KOPT-K1 (cell line): ENCODE results near the gene TPH1.

Experiments used
- H3K27ac ChIP-seq: fragments of 200-600 bp; sonication (generic); 2 replicates; pipeline ENCODE4 v1.5.1; 2016; ENCODE audit warnings: antibody characterized with exemption, mild to moderate bottlenecking, low read depth, low read length; ENCODE audit not compliant: poor library complexity, severe bottlenecking
- H3K36me3 ChIP-seq: fragments of 200-600 bp; sonication (generic); 2 replicates; pipeline ENCODE4 v1.5.1; 2017; ENCODE audit warnings: antibody characterized with exemption, mild to moderate bottlenecking, low read length, moderate library complexity; ENCODE audit not compliant: insufficient read depth
- H3K9me3 ChIP-seq: fragments of 200-600 bp; sonication (generic); 2 replicates; pipeline ENCODE4 v1.5.1; 2017; ENCODE audit warnings: antibody characterized with exemption, low read length, mild to moderate bottlenecking; ENCODE audit not compliant: insufficient read depth, poor library complexity, severe bottlenecking

The TPH1 gene

DNA sequence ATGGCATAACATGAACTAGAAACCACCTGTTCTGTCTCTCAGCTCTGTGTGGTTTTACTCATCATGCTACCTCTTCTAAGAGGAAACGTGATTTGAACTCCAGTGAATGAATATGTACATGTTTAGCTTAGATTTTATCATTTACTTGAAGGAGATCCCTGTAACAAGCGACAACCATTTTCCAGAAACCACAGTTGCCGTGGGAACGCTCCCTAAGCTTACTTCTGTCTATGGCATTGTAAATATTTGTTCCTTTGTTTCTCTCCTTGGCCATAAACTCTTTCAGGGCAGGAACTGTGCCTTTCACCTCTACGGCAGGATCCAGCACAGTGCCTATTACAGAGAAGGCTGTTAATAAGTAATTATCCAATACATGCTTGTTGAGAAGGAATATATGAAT, 17.1 kb upstream of the TPH1 start:
- H3K9me3 ChIP-seq = no peaks in the 10 kb centered on the region
- no peaks in the 10 kb centered on the region for H3K36me3 ChIP-seq
- H3K27ac ChIP-seq = no peak overlapping the region

DNA sequence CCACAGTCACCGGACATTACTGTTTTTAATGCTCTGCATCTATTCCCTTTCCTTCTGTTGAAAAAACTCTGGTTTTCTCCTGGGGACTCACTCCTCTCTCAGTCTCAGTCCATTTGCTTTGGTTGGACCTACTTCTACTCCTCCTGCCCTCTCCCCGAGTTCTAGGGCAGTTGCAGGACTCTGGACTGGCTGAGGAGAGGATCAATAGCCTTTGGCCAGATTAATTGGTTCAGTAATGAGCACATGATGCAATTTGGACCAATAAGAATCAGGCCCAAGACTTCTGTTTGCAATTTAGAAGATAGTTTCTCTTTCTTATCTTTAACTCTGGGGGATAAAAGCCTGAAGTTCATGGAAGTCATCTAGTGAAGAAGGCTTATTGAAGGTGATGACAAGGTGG, 15.3 kb upstream of the TPH1 start:
- no peaks in the 10 kb centered on the region for H3K9me3 ChIP-seq
- no peak overlapping the region for H3K27ac ChIP-seq
- H3K36me3 ChIP-seq = no peaks in the 10 kb centered on the region

DNA sequence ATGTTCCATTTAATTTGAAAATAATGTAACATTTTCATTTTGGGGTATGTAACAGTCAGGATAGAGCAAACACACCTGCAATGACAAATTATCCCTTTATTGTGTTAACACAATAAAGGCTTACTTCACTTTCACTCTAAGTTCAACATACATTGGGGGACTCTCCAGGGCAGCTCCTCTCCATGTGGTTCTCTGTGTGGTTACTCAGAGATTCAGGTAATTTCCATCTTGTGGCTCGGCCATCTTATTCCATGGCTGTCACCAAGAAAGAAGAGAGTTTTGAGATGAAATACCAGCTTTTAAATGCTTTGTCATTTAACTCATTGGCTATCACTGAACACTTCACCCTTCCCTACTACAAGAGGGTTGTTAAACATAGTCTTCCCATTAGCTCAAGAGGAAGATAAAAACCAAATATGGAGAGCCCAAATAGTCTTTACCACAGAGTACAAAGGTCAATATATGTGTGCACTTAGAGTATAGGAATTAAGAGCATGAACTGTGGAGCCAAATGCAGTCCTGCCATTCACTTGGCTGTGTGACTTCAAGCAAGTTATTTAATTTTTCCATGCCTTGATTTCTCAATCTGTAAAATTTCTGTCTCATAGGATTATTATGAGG, 10.6 kb upstream of the TPH1 start:
- Histone ChIP-seq H3K9me3 (no peaks in the 10 kb centered on the region), H3K27ac (no peak overlapping the region)

DNA sequence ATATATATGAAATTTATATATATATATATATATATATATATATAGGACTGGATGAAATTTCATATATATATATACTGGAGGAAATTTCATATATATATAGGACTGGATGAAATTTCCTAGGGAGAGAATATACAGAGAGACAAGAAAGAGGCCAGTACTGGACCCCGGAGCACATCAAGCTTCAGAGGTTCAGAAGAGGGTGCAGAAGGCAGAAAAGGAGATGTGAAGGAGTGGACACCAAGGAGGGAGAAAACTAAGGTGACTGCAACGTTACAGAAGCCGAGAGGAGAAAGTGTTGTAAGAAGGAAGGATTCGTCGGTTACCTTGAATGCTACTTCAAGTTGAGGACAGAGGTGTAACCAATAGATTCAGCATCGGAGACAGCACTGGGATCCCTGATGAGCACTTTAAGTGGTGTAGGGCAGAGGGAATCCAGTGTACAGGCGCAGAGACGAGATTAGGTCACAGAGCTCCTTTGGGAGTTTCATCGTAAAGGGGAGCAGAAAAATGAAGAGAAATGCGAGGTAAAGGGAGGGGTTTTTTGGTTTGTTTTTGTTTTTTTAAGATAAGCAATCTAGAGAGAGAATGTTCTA, 8.5 kb upstream of the TPH1 start:
- Histone ChIP-seq H3K36me3 (no peaks in the 10 kb centered on the region), H3K9me3 (no peaks in the 10 kb centered on the region), H3K27ac (no peak overlapping the region)

More for the DNA sequence above, 10.6 kb upstream of the TPH1 start:
- H3K36me3 ChIP-seq = no peaks in the 10 kb centered on the region

DNA sequence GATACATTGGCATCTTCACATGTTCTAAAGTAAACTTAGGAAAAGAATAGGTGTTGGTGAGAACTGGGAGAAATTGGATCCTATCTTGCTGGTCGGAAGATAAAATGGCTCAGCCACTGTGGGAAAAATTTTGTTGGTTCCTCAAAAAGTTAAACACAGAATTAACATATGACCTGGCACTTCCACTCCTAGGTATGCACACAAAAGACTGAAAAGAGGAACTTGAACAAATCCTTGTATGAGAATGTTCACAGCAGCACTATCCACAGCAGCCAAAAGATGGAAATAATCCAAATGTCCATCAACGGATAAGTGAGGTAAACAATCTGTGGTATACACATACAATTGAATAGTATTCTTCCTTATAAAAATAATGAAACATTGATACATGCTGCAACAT, 4.8 kb upstream of the TPH1 start:
- Histone ChIP-seq H3K27ac (no peak overlapping the region), H3K9me3 (no peaks in the 10 kb centered on the region), H3K36me3 (no peaks in the 10 kb centered on the region)

DNA sequence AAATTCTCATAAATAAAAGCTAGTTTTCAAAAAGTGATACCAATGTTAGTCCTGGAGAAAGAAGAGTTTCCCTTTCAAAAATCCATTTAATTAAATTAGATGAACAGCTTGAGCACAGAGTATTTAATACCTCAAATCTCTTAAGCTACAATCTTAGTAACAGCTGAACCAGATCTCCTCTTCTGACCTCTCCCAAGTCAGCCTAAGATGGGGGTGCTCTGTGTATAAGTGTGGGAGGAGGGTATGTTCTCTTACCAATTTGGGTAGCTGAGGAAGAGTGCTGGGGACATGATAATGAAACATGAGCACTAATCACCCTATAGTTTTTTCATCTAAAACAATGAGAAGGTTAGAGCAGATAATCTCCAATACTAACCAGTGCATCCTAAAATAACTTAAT, 9.6 kb downstream of the TPH1 start:
- Histone ChIP-seq H3K36me3 (no peaks in the 10 kb centered on the region), H3K27ac (no peak overlapping the region), H3K9me3 (no peaks in the 10 kb centered on the region)

DNA sequence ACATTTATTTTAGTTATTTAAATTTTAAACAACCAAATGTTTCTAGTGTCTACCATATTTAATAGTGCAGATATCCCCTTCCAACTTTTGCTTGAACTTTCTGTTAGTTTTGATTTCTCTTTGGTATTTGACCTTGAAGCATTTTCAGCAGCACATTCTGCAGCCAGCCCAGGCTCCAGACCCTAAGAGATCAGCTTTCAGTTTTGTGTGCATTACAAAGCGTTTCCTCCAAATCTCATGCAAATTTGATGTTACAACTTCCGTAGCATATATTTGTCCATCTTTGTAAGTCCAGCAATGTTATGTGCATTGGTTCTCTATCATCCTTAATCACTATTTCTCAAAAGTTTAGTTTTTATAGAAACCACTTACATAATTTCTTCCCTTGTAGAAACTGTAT, 18.6 kb downstream of the TPH1 start:
- no peaks in the 10 kb centered on the region for H3K36me3 ChIP-seq
- no peaks in the 10 kb centered on the region for H3K9me3 ChIP-seq
- H3K27ac ChIP-seq = no peak overlapping the region

DNA sequence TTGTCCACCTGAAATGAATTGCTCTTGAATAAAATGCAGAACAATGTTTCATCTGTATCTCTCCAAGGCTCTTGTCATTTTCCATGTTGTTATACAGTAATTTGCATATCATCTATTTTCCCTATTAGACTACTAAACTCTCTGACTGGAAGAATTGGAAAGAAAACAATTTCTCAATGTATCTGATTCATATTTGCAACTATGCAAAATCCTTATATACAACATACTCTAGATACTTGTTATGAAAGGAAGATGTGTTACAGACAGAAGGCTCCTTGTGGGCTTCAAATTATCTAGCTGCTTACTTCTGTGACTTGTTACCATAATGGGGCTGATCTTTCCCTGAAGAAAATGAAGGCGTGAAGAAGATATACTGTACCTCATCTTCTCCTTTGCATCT, 23.6 kb downstream of the TPH1 start:
- Histone ChIP-seq H3K36me3 (no peaks in the 10 kb centered on the region), H3K9me3 (no peaks in the 10 kb centered on the region), H3K27ac (no peak overlapping the region)

DNA sequence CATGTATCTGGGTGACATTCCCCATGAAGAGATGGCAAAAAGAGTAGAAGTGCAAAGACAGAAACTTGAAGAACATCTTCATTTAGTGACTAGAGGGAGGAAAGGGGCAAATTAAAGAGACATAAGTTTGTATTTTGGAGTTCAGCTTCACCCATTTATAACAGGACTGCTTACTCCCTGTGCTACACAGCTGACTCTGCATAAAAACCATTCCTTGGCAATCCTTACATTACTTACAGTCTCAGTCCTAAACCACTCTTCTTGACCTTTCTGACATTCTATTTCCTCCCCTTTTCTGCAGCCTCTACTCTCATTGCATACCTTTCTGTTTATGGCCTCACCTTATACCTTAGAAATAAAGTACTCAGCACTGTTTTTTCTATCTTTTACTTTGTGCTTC, 26.4 kb downstream of the TPH1 start:
- Histone ChIP-seq H3K9me3 (no peaks in the 10 kb centered on the region), H3K36me3 (no peaks in the 10 kb centered on the region), H3K27ac (no peak overlapping the region)

DNA sequence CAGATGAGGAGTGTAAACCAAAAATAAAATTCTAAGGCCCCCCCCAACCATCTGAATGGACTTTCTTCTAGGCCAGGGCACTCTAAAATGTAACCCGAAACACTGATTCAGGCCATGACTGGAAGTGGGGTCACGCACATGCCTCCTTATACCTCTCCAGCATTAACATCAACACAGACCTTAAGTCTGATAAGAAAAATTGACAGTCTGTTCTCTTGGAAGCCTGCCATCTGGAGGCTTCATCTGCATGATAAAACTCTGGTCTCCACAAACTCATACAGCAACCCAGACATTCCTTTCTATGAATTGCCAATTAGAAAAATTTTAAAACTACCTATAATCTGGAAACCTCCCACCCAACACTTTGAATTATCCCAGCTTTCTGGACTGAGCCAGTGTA, 29.3 kb downstream of the TPH1 start:
- Histone ChIP-seq H3K27ac (no peak overlapping the region), H3K36me3 (no peaks in the 10 kb centered on the region)

DNA sequence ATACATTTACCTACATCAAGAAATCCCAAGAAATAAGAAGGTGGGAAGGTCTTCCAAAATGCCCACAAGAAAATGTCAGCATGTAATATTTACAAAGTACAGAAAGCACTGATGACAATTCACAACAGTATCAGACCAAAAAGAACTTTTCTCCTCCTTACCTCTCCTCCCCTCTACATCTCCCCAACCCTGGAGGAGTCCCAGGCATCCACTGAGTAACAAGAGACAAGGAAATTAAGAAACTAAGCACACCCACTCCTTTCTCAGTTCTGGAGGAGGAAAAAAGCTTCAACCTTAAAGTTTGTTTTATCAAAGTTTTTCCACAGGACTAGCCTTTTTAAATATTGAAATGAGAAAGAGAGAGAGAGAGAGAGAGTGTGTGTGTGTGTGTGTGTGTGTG, 31.2 kb downstream of the TPH1 start:
- Histone ChIP-seq H3K36me3 (no peaks in the 10 kb centered on the region), H3K27ac (no peak overlapping the region), H3K9me3 (no peaks in the 10 kb centered on the region)

More for the DNA sequence above, 29.3 kb downstream of the TPH1 start:
- no peaks in the 10 kb centered on the region for H3K9me3 ChIP-seq

DNA sequence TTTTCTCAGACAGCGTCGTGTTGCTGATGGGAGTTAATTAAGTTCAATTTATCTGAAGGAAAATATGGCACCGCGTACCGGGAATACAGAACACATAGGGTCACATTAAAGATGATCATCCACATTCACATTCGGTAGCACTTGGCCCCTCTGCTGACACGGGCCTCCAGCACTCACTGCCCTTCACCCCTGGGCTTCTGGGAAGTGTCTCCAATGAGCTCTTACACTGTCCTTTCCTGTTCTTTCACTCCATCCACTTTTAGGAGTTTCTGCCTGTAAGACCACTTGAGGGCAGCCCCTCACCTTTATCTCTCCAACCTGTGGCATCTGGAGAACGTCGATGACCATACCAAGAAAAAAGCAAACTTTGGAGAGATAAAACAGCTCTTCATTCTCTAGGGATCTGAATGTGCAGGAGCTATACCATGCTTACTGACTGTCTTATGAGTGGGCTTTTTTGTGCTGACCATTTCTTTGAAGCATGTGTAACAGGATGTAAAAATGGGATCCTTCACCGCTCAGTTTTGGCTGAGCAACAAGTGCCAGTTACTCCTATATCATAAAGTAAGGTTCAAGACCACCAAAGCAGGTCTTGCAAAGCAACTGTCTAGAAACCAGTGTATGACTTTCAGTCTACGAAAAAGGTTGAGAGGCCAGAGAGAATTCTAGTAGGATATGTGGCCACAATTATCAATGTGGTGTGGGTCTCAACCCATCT, 32.1 kb downstream of the TPH1 start:
- Histone ChIP-seq H3K36me3 (no peaks in the 10 kb centered on the region), H3K9me3 (no peaks in the 10 kb centered on the region), H3K27ac (peak overlapping the region; percentile 66)

DNA sequence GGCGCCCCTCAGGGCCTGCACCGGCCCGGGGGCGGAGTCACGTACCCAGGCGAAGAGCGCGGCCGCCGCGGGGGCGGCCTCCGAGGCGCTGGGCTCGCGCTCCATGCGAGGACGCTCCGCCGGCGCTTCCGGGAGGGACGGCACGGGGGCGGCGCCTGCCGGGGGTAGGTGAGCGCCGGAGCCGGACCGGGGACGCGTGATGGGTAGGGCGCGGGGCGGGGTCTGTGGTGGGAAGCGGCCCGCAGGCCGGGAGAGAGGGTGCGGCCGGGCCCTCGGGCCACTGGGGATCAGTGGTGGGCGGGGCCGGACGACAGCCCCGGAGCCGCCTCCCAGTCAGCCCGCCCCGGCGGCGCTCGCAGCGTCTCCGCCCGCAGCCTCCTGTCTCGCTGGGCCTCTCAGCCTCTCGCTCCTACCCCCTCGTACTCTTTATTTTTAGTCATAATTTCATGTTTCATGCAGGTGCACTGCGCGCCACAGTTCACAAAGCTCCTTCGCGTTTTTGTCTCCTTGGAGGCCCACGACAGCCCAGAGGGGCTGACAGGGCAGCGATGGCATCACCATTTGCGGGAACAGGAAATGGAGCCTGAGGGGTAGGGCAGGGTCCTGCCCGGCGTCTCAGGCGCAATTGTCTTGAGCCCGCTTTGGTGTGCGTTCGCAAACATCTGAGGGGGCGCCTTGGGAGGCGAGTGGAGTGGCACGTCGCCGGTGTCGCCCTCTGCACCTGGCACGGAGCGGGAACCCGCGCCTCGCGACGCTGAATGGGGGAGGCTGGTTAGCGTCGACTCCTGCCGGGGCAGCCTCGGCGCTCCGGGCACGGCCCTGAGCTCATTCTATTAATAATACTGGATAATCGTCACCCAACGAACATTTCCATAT, 32.9 kb downstream of the TPH1 start, which contains the start of gene SERGEF:
Gene SERGEF (minus strand): TSS at position 142 of the 876 bp plus-strand sequence. CDS start 37 bp downstream, at position 105.
- no peaks in the 10 kb centered on the region for H3K36me3 ChIP-seq
- H3K9me3 ChIP-seq = no peaks in the 10 kb centered on the region
- H3K27ac ChIP-seq = peak within 1 kb of the TSS; percentile 66

DNA sequence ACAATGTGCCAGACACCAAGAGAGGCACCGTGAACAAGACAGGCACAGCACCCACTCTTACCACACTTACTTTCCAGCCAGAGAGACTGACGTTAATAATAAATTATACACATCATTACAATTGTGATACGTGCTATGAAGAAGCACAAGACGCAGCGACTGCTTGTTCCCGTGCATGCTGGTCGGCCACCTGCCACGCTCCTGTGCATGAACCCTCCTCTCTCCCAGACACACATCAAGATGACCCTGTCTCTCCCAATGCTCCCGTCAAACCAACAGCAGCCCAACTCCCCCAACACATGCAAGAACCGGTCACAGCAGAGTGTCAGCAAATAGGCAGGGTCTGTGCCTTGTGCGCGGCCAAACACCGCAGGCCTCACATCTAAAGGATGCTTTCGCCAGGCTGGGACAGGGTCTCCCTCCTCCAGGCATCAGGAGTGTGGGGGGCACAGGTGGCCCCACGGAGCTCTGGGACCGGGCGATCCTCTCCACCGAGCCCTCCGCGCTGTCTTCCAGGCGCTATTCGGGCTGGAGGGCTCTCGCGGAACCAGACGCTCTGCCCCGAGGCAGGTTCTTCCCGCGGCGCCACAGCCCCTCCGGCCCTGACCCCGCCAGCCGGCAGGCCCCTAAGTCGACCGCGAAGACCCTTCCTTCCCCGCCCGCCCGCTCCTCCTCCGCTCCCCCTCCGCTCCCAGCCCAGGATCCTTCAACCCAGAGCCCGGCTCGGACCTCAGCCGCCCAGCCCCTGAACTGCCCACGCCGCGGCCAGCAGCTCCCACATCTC, 33.8 kb downstream of the TPH1 start:
- Histone ChIP-seq H3K27ac (peak overlapping the region; percentile 66), H3K9me3 (no peaks in the 10 kb centered on the region), H3K36me3 (0 out of 2 replicates have a peak, but pooled peaks cover 3% of the 10 kb centered on the region)
